ENCODE data around the gene PARN. TPM values are rescaled to one million over a fixed set of nuclear protein-coding genes. Genes with fewer than 3 reads are reported as not detected.

PARN gene
- polyA plus RNA-seq, 1 donor from 2014 or later = 22.3 TPM

DNA sequence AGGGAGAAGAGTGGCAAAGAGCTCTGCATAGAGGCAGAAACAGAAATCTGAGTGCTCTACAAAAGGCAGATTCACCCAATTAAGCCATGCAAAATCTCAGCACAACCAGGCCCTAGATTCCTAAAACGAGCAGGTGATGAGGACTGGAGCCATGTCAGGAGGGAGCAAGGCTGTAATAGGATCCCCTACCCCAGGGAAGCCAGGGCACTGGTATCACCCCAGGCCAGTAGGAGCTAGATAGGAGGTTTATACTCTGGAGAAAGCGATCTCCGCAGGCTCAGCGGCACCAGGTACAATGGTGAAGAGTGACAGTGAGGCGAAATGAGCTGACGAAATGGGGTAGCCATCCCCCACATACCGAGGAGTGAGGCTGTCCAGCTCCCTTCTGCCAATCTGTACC is 171.5 kb downstream of the PARN start:
- H3K4me3 ChIP-seq (ENCODE audit: low read length) = no peak overlapping the region
- H3K9me2 ChIP-seq (ENCODE audit: insufficient read depth, low read length) = no peaks in the 10 kb centered on the region
- no peak overlapping the region for H3K9ac ChIP-seq (ENCODE audit: low read length)
- no peaks in the 10 kb centered on the region for H3K27me3 ChIP-seq (ENCODE audit: insufficient read depth, low read depth, low read length)
- H3K9me3 ChIP-seq (ENCODE audit: low read length) = peaks cover 5% of the 10 kb centered on the region
- H3K27ac ChIP-seq (ENCODE audit: low read length) = no peak overlapping the region
- H3K79me2 ChIP-seq (replicated peaks; ENCODE audit: insufficient read depth, low read length) = no peaks in the 10 kb centered on the region
- no peaks in the 10 kb centered on the region for H4K20me1 ChIP-seq (ENCODE audit: insufficient read depth)
- no peak overlapping the region for H3K4me2 ChIP-seq (ENCODE audit: low read length)
- H3F3A ChIP-seq (ENCODE audit: insufficient read depth, low read length, poor library complexity, severe bottlenecking) = no peaks in the 10 kb centered on the region
- no peaks in the 10 kb centered on the region for H3K36me3 ChIP-seq (ENCODE audit: insufficient read depth, low read length)
- TF ChIP-seq SMC3 (conservative IDR thresholded peaks at IDR 0.05; ENCODE audit: poor library complexity) (no peak), TAF1 (IDR thresholded peaks at IDR 0.05; ENCODE audit: low read depth) (no peak), EZH2 (IDR thresholded peaks at IDR 0.05; ENCODE audit: borderline replicate concordance, insufficient read depth, low read length, poor library complexity, severe bottlenecking) (no peak), RAD21 (conservative IDR thresholded peaks at IDR 0.05) (no peak), EP300 (conservative IDR thresholded peaks at IDR 0.05; ENCODE audit: poor library complexity, severe bottlenecking) (no peak), POLR2AphosphoS5 (IDR thresholded peaks at IDR 0.05) (no peak), MXI1 (conservative IDR thresholded peaks at IDR 0.05; ENCODE audit: poor library complexity, severe bottlenecking) (no peak)
- TF ChIP-seq, protein P1, sequence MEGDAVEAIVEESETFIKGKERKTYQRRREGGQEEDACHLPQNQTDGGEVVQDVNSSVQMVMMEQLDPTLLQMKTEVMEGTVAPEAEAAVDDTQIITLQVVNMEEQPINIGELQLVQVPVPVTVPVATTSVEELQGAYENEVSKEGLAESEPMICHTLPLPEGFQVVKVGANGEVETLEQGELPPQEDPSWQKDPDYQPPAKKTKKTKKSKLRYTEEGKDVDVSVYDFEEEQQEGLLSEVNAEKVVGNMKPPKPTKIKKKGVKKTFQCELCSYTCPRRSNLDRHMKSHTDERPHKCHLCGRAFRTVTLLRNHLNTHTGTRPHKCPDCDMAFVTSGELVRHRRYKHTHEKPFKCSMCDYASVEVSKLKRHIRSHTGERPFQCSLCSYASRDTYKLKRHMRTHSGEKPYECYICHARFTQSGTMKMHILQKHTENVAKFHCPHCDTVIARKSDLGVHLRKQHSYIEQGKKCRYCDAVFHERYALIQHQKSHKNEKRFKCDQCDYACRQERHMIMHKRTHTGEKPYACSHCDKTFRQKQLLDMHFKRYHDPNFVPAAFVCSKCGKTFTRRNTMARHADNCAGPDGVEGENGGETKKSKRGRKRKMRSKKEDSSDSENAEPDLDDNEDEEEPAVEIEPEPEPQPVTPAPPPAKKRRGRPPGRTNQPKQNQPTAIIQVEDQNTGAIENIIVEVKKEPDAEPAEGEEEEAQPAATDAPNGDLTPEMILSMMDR (IDR thresholded peaks at IDR 0.05; ENCODE audit: poor library complexity, severe bottlenecking) = no peak
- TF ChIP-seq, protein P2, sequence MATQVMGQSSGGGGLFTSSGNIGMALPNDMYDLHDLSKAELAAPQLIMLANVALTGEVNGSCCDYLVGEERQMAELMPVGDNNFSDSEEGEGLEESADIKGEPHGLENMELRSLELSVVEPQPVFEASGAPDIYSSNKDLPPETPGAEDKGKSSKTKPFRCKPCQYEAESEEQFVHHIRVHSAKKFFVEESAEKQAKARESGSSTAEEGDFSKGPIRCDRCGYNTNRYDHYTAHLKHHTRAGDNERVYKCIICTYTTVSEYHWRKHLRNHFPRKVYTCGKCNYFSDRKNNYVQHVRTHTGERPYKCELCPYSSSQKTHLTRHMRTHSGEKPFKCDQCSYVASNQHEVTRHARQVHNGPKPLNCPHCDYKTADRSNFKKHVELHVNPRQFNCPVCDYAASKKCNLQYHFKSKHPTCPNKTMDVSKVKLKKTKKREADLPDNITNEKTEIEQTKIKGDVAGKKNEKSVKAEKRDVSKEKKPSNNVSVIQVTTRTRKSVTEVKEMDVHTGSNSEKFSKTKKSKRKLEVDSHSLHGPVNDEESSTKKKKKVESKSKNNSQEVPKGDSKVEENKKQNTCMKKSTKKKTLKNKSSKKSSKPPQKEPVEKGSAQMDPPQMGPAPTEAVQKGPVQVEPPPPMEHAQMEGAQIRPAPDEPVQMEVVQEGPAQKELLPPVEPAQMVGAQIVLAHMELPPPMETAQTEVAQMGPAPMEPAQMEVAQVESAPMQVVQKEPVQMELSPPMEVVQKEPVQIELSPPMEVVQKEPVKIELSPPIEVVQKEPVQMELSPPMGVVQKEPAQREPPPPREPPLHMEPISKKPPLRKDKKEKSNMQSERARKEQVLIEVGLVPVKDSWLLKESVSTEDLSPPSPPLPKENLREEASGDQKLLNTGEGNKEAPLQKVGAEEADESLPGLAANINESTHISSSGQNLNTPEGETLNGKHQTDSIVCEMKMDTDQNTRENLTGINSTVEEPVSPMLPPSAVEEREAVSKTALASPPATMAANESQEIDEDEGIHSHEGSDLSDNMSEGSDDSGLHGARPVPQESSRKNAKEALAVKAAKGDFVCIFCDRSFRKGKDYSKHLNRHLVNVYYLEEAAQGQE (IDR thresholded peaks at IDR 0.05; ENCODE audit: borderline replicate concordance) = no peak
- no peak overlapping the region for H2AFZ ChIP-seq (ENCODE audit: low read depth, low read length)

DNA sequence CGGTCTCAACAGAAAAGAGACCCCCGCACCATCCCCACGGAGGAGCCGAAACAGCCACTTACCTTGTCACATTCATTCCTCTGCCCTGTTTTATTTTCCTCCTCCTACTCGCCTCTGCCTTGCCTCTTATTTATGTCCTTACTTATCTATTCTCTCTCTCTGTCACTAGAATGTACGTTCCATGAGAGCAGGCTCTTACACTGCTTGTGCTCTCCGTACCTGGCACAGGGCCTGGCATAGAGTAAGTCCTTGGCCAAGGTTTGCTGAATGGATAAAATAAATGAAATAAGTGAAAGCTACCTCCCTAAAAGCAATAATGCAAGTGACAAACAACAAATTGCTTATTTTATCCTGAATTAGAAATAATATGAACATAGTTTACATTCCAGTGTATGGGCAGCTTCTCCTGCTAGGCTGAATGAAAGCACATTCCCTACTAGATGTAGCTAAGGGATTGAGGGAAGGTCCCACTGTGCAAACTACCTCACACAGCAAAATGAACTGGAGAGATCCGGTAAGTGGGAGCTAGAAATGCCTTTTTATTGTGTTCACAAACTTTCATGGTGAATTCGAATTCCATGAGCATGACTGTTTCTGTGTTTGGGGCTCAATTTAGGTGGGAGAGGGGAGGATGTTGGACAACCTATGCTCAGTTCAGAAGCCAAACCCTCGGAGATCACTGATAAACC is 173.1 kb downstream of the PARN start:
- Histone ChIP-seq H2AFZ (ENCODE audit: low read depth, low read length) (no peak overlapping the region), H3K4me3 (ENCODE audit: low read length) (no peak overlapping the region), H3K4me2 (ENCODE audit: low read length) (no peak overlapping the region), H3K27me3 (ENCODE audit: insufficient read depth, low read depth, low read length) (no peaks in the 10 kb centered on the region), H3K79me2 (replicated peaks; ENCODE audit: insufficient read depth, low read length) (no peaks in the 10 kb centered on the region), H3K9ac (ENCODE audit: low read length) (no peak overlapping the region), H4K20me1 (ENCODE audit: insufficient read depth) (no peaks in the 10 kb centered on the region), H3F3A (ENCODE audit: insufficient read depth, low read length, poor library complexity, severe bottlenecking) (no peaks in the 10 kb centered on the region), H3K9me2 (ENCODE audit: insufficient read depth, low read length) (no peaks in the 10 kb centered on the region), H3K9me3 (ENCODE audit: low read length) (no peaks in the 10 kb centered on the region), H3K27ac (ENCODE audit: low read length) (no peak overlapping the region), H3K36me3 (ENCODE audit: insufficient read depth, low read length) (no peaks in the 10 kb centered on the region)
- TF ChIP-seq RAD21 (conservative IDR thresholded peaks at IDR 0.05) (no peak), MXI1 (conservative IDR thresholded peaks at IDR 0.05; ENCODE audit: poor library complexity, severe bottlenecking) (no peak), EP300 (conservative IDR thresholded peaks at IDR 0.05; ENCODE audit: poor library complexity, severe bottlenecking) (no peak), TAF1 (IDR thresholded peaks at IDR 0.05; ENCODE audit: low read depth) (no peak), SMC3 (conservative IDR thresholded peaks at IDR 0.05; ENCODE audit: poor library complexity) (no peak), POLR2AphosphoS5 (IDR thresholded peaks at IDR 0.05) (no peak)
- TF ChIP-seq, protein P2 (IDR thresholded peaks at IDR 0.05; ENCODE audit: borderline replicate concordance) = no peak
- TF ChIP-seq, protein P1 (IDR thresholded peaks at IDR 0.05; ENCODE audit: poor library complexity, severe bottlenecking) = no peak

Data from neural cell (in vitro differentiated cells).